NCI-H1105 (cell line): ENCODE data around the gene WFS1.

Experiments
- DNase-seq: peaks from one replicate; lab custom pipeline; 2025; lab: John Stamatoyannopoulos, UW

Gene WFS1

GRCh38 chr4:6324999-6325787 lies 55.5 kb downstream of the WFS1 start:
- no peak for DNase-seq

GRCh38 chr4:6325788-6326290 lies 56.2 kb downstream of the WFS1 start:
- no peak for DNase-seq

- no peak for DNase-seq
Observed at GRCh38 chr4:6326312-6327060, 56.8 kb downstream of the WFS1 start.

- peak; percentile 36 for DNase-seq
Observed at GRCh38 chr4:6327220-6327917, 57.7 kb downstream of the WFS1 start.

- DNase-seq, result no peak
Observed at GRCh38 chr4:6328526-6328925, 58.9 kb downstream of the WFS1 start.

GRCh38 chr4:6329478-6330383 lies 60.1 kb downstream of the WFS1 start:
- DNase-seq, result no peak

GRCh38 chr4:6330384-6330767 lies 60.7 kb downstream of the WFS1 start:
- no peak for DNase-seq

- DNase-seq, result no peak
Observed at GRCh38 chr4:6331018-6331417, 61.4 kb downstream of the WFS1 start.

- DNase-seq, result no peak
Observed at GRCh38 chr4:6331468-6331867, 61.8 kb downstream of the WFS1 start.

- no peak for DNase-seq
Observed at GRCh38 chr4:6332042-6332668, 62.5 kb downstream of the WFS1 start.

- no peak for DNase-seq
Observed at GRCh38 chr4:6332669-6333050, 63.0 kb downstream of the WFS1 start.

- no peak for DNase-seq
Observed at GRCh38 chr4:6333301-6334202, 63.9 kb downstream of the WFS1 start.

GRCh38 chr4:6334203-6334887 lies 64.7 kb downstream of the WFS1 start:
- DNase-seq, result no peak

- no peak for DNase-seq
Observed at GRCh38 chr4:6335040-6335590, 65.5 kb downstream of the WFS1 start.

- no peak for DNase-seq
Observed at GRCh38 chr4:6336166-6336565, 66.5 kb downstream of the WFS1 start.

- DNase-seq, result no peak
Observed at GRCh38 chr4:6337331-6337935, 67.8 kb downstream of the WFS1 start.

GRCh38 chr4:6338175-6338950 lies 68.7 kb downstream of the WFS1 start:
- no peak for DNase-seq
